Amygdala (tissue), 56 donors: ENCODE measurements around the gene NXPH2.
A peak's percentile ranks its signal among the peaks of the same experiment; 100 is the strongest.

Experiments
- DNase-seq, 56 donors: peaks; one replicate each; lab custom pipeline; 2025; lab: John Stamatoyannopoulos, UW

Gene NXPH2

GRCh38 chr2:138713069-138713496 lies 67.1 kb downstream of the NXPH2 start:
- no peak for DNase-seq

- no peak for DNase-seq
Observed at GRCh38 chr2:138712212-138712979, 67.8 kb downstream of the NXPH2 start.

GRCh38 chr2:138711812-138712211 lies 68.4 kb downstream of the NXPH2 start:
- DNase-seq, result no peak

- DNase-seq, result peak in 7 of 56 donors; percentile 1 to 31 (median 9)
Observed at GRCh38 chr2:138708682-138709241, 71.4 kb downstream of the NXPH2 start.

GRCh38 chr2:138707392-138708074 lies 72.7 kb downstream of the NXPH2 start:
- DNase-seq, result no peak

GRCh38 chr2:138703242-138703641 lies 76.9 kb downstream of the NXPH2 start:
- DNase-seq, result no peak

- no peak for DNase-seq
Observed at GRCh38 chr2:138700716-138701115, 79.5 kb downstream of the NXPH2 start.

- no peak for DNase-seq
Observed at GRCh38 chr2:138699421-138699820, 80.8 kb downstream of the NXPH2 start.

- DNase-seq, result no peak
Observed at GRCh38 chr2:138698428-138698827, 81.8 kb downstream of the NXPH2 start.

GRCh38 chr2:138691667-138692066 lies 88.5 kb downstream of the NXPH2 start:
- DNase-seq, result no peak

GRCh38 chr2:138689705-138690104 lies 90.5 kb downstream of the NXPH2 start:
- DNase-seq, result no peak

- DNase-seq, result no peak
Observed at GRCh38 chr2:138682163-138682562, 98.0 kb downstream of the NXPH2 start.

GRCh38 chr2:138677221-138677620 lies 103.0 kb downstream of the NXPH2 start:
- DNase-seq, result no peak

- DNase-seq, result no peak
Observed at GRCh38 chr2:138676619-138677021, 103.6 kb downstream of the NXPH2 start.

- no peak for DNase-seq
Observed at GRCh38 chr2:138671566-138671965, 108.6 kb downstream of the NXPH2 start.

GRCh38 chr2:138670734-138671133 lies 109.5 kb downstream of the NXPH2 start:
- DNase-seq, result no peak

GRCh38 chr2:138665937-138666336 lies 114.3 kb downstream of the NXPH2 start:
- no peak for DNase-seq

GRCh38 chr2:138658187-138658894 lies 121.8 kb downstream of the NXPH2 start:
- no peak for DNase-seq

GRCh38 chr2:138654146-138654545 lies 126.0 kb downstream of the NXPH2 start:
- DNase-seq, result no peak

GRCh38 chr2:138652378-138652777 lies 127.8 kb downstream of the NXPH2 start:
- DNase-seq, result no peak

- no peak for DNase-seq
Observed at GRCh38 chr2:138649571-138649970, 130.6 kb downstream of the NXPH2 start.
